H1 (cell line): Measurements from ENCODE around the gene OSBPL5. TPM values are rescaled to one million over a fixed set of nuclear protein-coding genes. Genes with fewer than 3 reads are reported as not detected.

Source experiments
- PHF8 ChIP-seq: fragments of 200-600 bp; sonication (generic); conservative IDR thresholded peaks from 2 replicates; pipeline ENCODE4 v1.7.1; 2012; ENCODE audit warnings: low read depth, mild to moderate bottlenecking, inconsistent platforms, low read length, moderate library complexity
- polyA plus RNA-seq, 7 experiments: library from polyadenylated mRNA; depleted of rRNA in 3 of 7; stranded (reverse) in 5 of 7; unstranded in 2 of 7; fragments of >200 nt in 5 of 7; fragments of 200-250 nt in 2 of 7; gene quantifications; 1 replicate in 5 of 7; 2 replicates in 1 of 7; 4 replicates in 1 of 7; pipeline versions ENCODE4 v1.2.1 to v1.2.3, GENCODE V29; 2011 to 2013; ENCODE audit warnings: missing spikeins in 2 of 7, mixed read lengths in 2 of 7
- total RNA-seq: library from RNA; stranded (reverse); fragmentation: NEBNext Ultra II Directional; extraction: Animal tissue kit (Norgen Biotek cat#: 25700); gene quantifications from 2 replicates; pipeline ENCODE4 v1.2.1, GENCODE V29; 2021

OSBPL5 gene
- total and polyA plus RNA-seq, 2 of the 8 experiments (the other 6 are each of a cell fraction or from before 2014, with no cell fraction given): 3.4 to 9.9 TPM

- no peak for TF ChIP-seq PHF8
Measured at GRCh38 chr11:3055891-3056290, 109.2 kb downstream of the OSBPL5 start (continued).
